Heart left ventricle (tissue), 16 donors: ENCODE measurements around the gene EMP1. TPM values are rescaled to one million over a fixed set of nuclear protein-coding genes. Genes with fewer than 3 reads are reported as not detected.

Source experiments
- ATAC-seq, 4 donors: fragments of 200-7000 bp; cut with Tn5 transposase; one replicate each; pipeline ENCODE4 v1.9.1; 2020 to 2022; ENCODE audit warnings: moderate library complexity in 4 of 4, mild to moderate bottlenecking in 3 of 4, moderate number of reproducible peaks in 1 of 4
- DNase-seq, 5 donors: peaks; one replicate each; pipeline ENCODE4 v3.0.0-alpha.2; 2020
- H3K27ac ChIP-seq, 12 donors: fragments of 200-600 bp; sonication (generic) in 4 of 12; one replicate each; pipeline versions ENCODE4 v1.5.0 to v1.8.0; 2016 to 2022; ENCODE audit warnings: mild to moderate bottlenecking in 2 of 12
- H3K27me3 ChIP-seq, 9 donors: fragments of 200-600 bp; sonication (generic) in 2 of 9; one replicate each; pipeline versions ENCODE4 v1.5.1 to v1.8.0; 2016 to 2022; ENCODE audit warnings: mild to moderate bottlenecking in 3 of 9
- H3K36me3 ChIP-seq, 9 donors: fragments of 200-600 bp; sonication (generic) in 2 of 9; one replicate each; pipeline versions ENCODE4 v1.5.0 to v1.8.0; 2018 to 2022; ENCODE audit warnings: mild to moderate bottlenecking in 2 of 9
- H3K4me1 ChIP-seq, 12 donors: fragments of 200-600 bp; sonication (generic) in 4 of 12; one replicate each; pipeline versions ENCODE4 v1.5.0 to v1.8.0; 2016 to 2022; ENCODE audit warnings: mild to moderate bottlenecking in 3 of 12
- H3K4me3 ChIP-seq, 12 donors: fragments of 200-600 bp; sonication (generic) in 4 of 12; one replicate each; pipeline versions ENCODE4 v1.5.0 to v1.8.0; 2017 to 2022; ENCODE audit warnings: mild to moderate bottlenecking in 9 of 12, moderate library complexity in 4 of 12
- H3K9me3 ChIP-seq, 12 donors: fragments of 200-600 bp; sonication (generic) in 4 of 12; one replicate each; pipeline versions ENCODE4 v1.5.0 to v1.8.0; 2016 to 2022; ENCODE audit warnings: mild to moderate bottlenecking in 1 of 12
- CTCF ChIP-seq, 12 donors: fragments of 200-600 bp; sonication (generic) in 4 of 12; IDR thresholded peaks; one replicate each; pipeline versions ENCODE4 v1.5.0 to v1.8.0; 2018 to 2022; ENCODE audit warnings: antibody characterized with exemption in 12 of 12, mild to moderate bottlenecking in 5 of 12
- POLR2A ChIP-seq, 2 donors: fragments of 450-650 bp; IDR thresholded peaks; one replicate each; pipeline ENCODE4 v1.6.1; 2017; ENCODE audit warnings: antibody characterized with exemption in 2 of 2, mild to moderate bottlenecking in 2 of 2, moderate library complexity in 2 of 2
- WGBS, 4 donors: extraction: QIAGEN DNeasy Blood & Tissue Kit in 2 of 4; methylation state at CpG; one replicate each; pipeline versions ENCODE4 v1.1.5 to v1.1.7; 2013 to 2018; 5-methylcytosine and 5-hydroxymethylcytosine counted together
- intact Hi-C, 10 donors: fragments of 100-400 bp; cut with DNase I; formaldehyde crosslinking; loops; one replicate each; pipeline versions ENCODE4 v1.11.1 to v1.14.2; 2022
- polyA plus RNA-seq, 2 donors: library from polyadenylated mRNA; stranded (reverse); fragments of 200-250 nt; gene quantifications; one replicate each; pipeline ENCODE4 v1.2.3, GENCODE V29; 2013
- total RNA-seq, 9 donors: library from RNA; depleted of rRNA in 2 of 9; stranded (reverse); fragments of >200 nt in 2 of 9; fragmentation: NEBNext Ultra II Directional in 3 of 9; extraction: Animal tissue kit (Norgen Biotek cat#: 25700) in 3 of 9; gene quantifications; one replicate each; pipeline versions ENCODE4 v1.1.0 to v1.2.4, GENCODE V29; 2016 to 2023
- donor health status: ischemic (EF 13 %, LVEDD 7.1; RV severe dilation, severe dysfunction).
- donor health status: healthy with polysubstance abuse.
- donor health status: DM: no; HTN: yes; CAD: no.
- donor health status: DM: no; HTN: no; CAD: no.
- donor health status: ischemic (EF 25% LVEDD 6.9; RV normal size, moderate dysfunction).
- donor health status: ischemic (EF 25% LVEDD 5.7; RV mildly dilated, moderate dysfunction).
- donor health status: healthy.
- donor health status: DM: yes; HTN: yes; CAD: no.
- donor health status: ischemic (EF 35%, LVEDD 5.7; RV mildly dilated, moderate dysfunction).
- donor health status: nonischemic (EF 11% LVEDD 7.7; RV severe dilation, severe dysfunction).
- donor health status: DM: yes; HTN: yes; CAD: no.
- donor health status: PGD.
- donor health status: ischemic (EF 29% LVEDD 5.4; RV normal size, mild dysfunction).
- donor health status: nonischemic (EF 23%, LVEDD 6.1; RV moderate dilation, normal function).

EMP1 gene
- total and polyA plus RNA-seq, 11 donors, result 16.4 to 281 (median 101) TPM

DNA sequence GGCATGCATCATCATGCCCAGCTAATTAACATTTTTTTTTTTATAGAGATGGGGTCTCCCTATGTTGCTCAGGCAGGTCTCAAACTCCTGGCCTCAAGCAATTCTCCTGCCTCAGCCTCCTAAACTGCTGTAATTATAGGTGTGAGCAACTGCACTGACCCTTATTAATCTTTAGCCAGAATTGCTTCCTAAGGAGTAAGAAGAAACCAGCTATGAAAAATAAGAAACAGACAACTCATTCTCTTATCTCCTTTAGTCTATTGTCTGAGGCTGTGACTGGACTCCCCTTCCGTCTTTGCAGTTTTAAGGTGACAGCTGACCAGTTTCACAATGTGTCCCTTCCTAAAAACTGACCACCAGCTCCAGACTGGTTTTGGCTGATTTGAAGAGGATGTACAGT, 52.4 kb downstream of the EMP1 start:
- no peak for TF ChIP-seq POLR2A (IDR thresholded peaks at IDR 0.05)
- TF ChIP-seq CTCF (IDR thresholded peaks at IDR 0.05), result no peak
- H3K4me1 ChIP-seq, result no peaks in the 10 kb centered on the region
- H3K36me3 ChIP-seq, result no peaks in the 10 kb centered on the region
- DNase-seq (no peak), ATAC-seq (no peak)
- intact Hi-C loops, result no loop called here
- 71 to 86% (median 79%) methylated on average over 1 of the region's 1 CpG for WGBS, 4 donors
- H3K27ac ChIP-seq, result no peak overlapping the region
- no peaks in the 10 kb centered on the region for H3K27me3 ChIP-seq
- no peaks in the 10 kb centered on the region for H3K9me3 ChIP-seq
- H3K4me3 ChIP-seq, result no peak overlapping the region

GRCh38 chr12:13250416-13250815, 53.9 kb downstream of the EMP1 start:
- H3K9me3 ChIP-seq, result no peaks in the 10 kb centered on the region
- H3K4me3 ChIP-seq, result no peak overlapping the region
- TF ChIP-seq CTCF (IDR thresholded peaks at IDR 0.05) (no peak), POLR2A (IDR thresholded peaks at IDR 0.05) (no peak)
- WGBS, 4 donors, result 91 to 93% (median 93%) methylated on average over 1 of the region's 1 CpG; no CpG with 5 or more reads in 1 of the 4 donors
- H3K36me3 ChIP-seq, result no peaks in the 10 kb centered on the region
- intact Hi-C loops, result loop anchor here in 1 of 10 donors (10.0 kb wide), 1 partner anchor 414 kb away; no protein-coding TSS in a partner anchor
- H3K4me1 ChIP-seq, result peaks cover 0 to 3% (median 0%) of the 10 kb centered on the region in 12 donors
- no peaks in the 10 kb centered on the region for H3K27me3 ChIP-seq
- H3K27ac ChIP-seq, result no peak overlapping the region
- DNase-seq, result no peak
- no peak for ATAC-seq

DNA sequence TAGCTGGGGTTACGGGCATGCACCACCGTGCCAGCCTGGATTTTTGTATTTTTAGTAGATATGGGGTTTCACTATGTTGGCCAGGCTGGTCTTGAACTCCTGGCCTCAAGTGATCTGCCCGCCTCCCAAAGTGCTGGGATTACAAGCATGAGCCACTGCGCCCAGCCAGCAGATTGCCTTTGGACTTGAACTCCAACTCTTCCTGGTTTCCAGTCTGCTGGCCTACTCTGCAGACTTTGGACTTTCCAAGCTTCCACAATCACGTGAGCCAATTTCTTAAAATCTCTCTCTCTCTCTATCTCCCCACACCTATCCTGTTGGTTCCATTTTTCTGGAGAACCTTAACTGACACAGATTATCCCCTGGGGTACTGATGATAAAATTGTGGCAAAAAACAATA, 55.0 kb downstream of the EMP1 start:
- H3K4me1 ChIP-seq, result peaks cover 0 to 14% (median 7%) of the 10 kb centered on the region in 12 donors
- no peak for TF ChIP-seq POLR2A (IDR thresholded peaks at IDR 0.05)
- no peak overlapping the region for H3K27ac ChIP-seq
- DNase-seq (no peak), ATAC-seq (no peak)
- H3K36me3 ChIP-seq, result no peaks in the 10 kb centered on the region
- no peaks in the 10 kb centered on the region for H3K27me3 ChIP-seq
- intact Hi-C loops, result loop anchor here in 1 of 10 donors (10.0 kb wide), 1 partner anchor 413 kb away; no protein-coding TSS in a partner anchor
- H3K4me3 ChIP-seq, result no peak overlapping the region
- no peaks in the 10 kb centered on the region for H3K9me3 ChIP-seq
- WGBS, 4 donors, result 86 to 98% (median 95%) methylated on average over 5 of the region's 5 CpGs

- Histone ChIP-seq H3K36me3 (no peaks in the 10 kb centered on the region), H3K4me3 (no peak overlapping the region), H3K9me3 (no peaks in the 10 kb centered on the region), H3K27ac (no peak overlapping the region), H3K4me1 (peaks cover 0 to 19% (median 9%) of the 10 kb centered on the region in 12 donors), H3K27me3 (no peaks in the 10 kb centered on the region)
- DNase-seq (no peak), ATAC-seq (no peak)
- no peak for TF ChIP-seq POLR2A (IDR thresholded peaks at IDR 0.05)
- no peak for TF ChIP-seq CTCF (IDR thresholded peaks at IDR 0.05)
- intact Hi-C loops, result loop anchor here in 1 of 10 donors (10.0 kb wide), 1 partner anchor 413 kb away; no protein-coding TSS in a partner anchor
These were observed 55.5 kb downstream of the EMP1 start for GRCh38 chr12:13252024-13252423.

GRCh38 chr12:13252616-13253015, 56.1 kb downstream of the EMP1 start:
- Histone ChIP-seq H3K36me3 (no peaks in the 10 kb centered on the region), H3K27ac (no peak overlapping the region), H3K4me1 (peaks cover 0 to 25% (median 9%) of the 10 kb centered on the region in 12 donors), H3K27me3 (no peaks in the 10 kb centered on the region), H3K4me3 (no peak overlapping the region), H3K9me3 (no peaks in the 10 kb centered on the region)
- no peak for TF ChIP-seq POLR2A (IDR thresholded peaks at IDR 0.05)
- TF ChIP-seq CTCF (IDR thresholded peaks at IDR 0.05), result no peak
- intact Hi-C loops, result loop anchor here in 1 of 10 donors (10.0 kb wide), 1 partner anchor 412 kb away; no protein-coding TSS in a partner anchor
- ATAC-seq, result no peak
- WGBS, 4 donors, result 77 to 95% (median 93%) methylated on average over 3 of the region's 3 CpGs
- no peak for DNase-seq
